22Rv1 (cell line): ENCODE data around the gene MSX1.

ENCODE experiments used
- ZFX ChIP-seq: fragments of 450-650 bp; IDR thresholded peaks from 2 replicates; pipeline ENCODE4 v1.6.1; 2017; ENCODE audit warnings: antibody characterized with exemption, borderline replicate concordance
- TF ChIP-seq, protein P1 (sequence below): fragments of 450-650 bp; IDR thresholded peaks from 2 replicates; pipeline ENCODE4 v1.5.1; 2017; ENCODE audit warnings: mild to moderate bottlenecking

DNA sequence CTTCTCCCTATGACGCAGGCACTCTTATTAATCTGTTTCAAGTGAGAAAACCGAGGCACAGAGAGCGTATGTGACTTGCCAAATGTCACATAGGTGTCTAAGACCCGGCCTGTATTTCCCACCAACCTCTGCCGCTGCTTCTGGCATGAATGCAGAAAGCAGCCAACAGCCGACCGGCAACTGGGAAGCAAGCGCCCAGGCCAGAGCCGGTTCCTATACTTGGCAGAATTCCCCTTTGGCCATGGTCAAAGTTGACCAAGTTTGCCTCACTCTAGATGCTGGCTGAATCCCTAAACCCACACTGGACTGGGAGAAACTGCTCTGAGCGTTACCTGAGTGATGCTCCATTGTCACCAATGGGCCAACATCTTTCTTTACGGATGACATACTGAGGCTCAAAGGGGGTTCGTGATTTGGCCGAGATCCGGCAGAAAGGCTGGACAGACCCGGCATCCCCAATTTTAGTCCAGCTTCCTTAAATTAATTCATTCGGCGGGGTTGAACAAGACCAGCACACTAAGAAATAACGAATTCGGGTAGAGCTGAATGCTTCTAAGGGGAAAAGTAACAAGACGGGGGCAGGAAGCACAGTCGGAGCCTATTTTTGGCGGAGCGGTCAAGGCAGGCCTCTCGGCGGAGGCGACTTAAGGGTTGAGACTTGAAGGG, 11.2 kb downstream of the MSX1 start:
- TF ChIP-seq, protein P1, sequence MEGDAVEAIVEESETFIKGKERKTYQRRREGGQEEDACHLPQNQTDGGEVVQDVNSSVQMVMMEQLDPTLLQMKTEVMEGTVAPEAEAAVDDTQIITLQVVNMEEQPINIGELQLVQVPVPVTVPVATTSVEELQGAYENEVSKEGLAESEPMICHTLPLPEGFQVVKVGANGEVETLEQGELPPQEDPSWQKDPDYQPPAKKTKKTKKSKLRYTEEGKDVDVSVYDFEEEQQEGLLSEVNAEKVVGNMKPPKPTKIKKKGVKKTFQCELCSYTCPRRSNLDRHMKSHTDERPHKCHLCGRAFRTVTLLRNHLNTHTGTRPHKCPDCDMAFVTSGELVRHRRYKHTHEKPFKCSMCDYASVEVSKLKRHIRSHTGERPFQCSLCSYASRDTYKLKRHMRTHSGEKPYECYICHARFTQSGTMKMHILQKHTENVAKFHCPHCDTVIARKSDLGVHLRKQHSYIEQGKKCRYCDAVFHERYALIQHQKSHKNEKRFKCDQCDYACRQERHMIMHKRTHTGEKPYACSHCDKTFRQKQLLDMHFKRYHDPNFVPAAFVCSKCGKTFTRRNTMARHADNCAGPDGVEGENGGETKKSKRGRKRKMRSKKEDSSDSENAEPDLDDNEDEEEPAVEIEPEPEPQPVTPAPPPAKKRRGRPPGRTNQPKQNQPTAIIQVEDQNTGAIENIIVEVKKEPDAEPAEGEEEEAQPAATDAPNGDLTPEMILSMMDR, result no peak
- no peak for TF ChIP-seq ZFX
